Heart right ventricle (tissue), 16 donors: ENCODE data around the gene PNRC2. TPM values are rescaled to one million over a fixed set of nuclear protein-coding genes. Genes with fewer than 3 reads are reported as not detected.

Experiments
- ATAC-seq, 8 donors: fragments of 200-7000 bp; cut with Tn5 transposase; one replicate each; pipeline ENCODE4 v1.9.1; 2020; ENCODE audit warnings: mild to moderate bottlenecking in 8 of 8, moderate library complexity in 8 of 8, moderate number of reproducible peaks in 1 of 8
- DNase-seq, 2 donors: peaks; one replicate each; pipeline ENCODE4 v3.0.0-alpha.2; 2020
- H3K27ac ChIP-seq, 10 donors: fragments of 200-600 bp; sonication (generic) in 2 of 10; one replicate each; pipeline versions ENCODE4 v1.5.0 to v1.8.0; 2020 to 2022; ENCODE audit warnings: mild to moderate bottlenecking in 3 of 10
- H3K27me3 ChIP-seq, 7 donors: fragments of 200-600 bp; one replicate each; pipeline ENCODE4 v1.8.0; 2021 to 2022; ENCODE audit warnings: mild to moderate bottlenecking in 2 of 7
- H3K36me3 ChIP-seq, 9 donors: fragments of 200-600 bp; sonication (generic) in 1 of 9; one replicate each; pipeline versions ENCODE4 v1.5.0 to v1.8.0; 2020 to 2022; ENCODE audit warnings: mild to moderate bottlenecking in 2 of 9
- H3K4me1 ChIP-seq, 9 donors: fragments of 200-600 bp; sonication (generic) in 1 of 9; one replicate each; pipeline versions ENCODE4 v1.5.0 to v1.8.0; 2020 to 2022; ENCODE audit warnings: mild to moderate bottlenecking in 4 of 9
- H3K4me3 ChIP-seq, 10 donors: fragments of 200-600 bp; sonication (generic) in 2 of 10; one replicate each; pipeline versions ENCODE4 v1.5.0 to v1.8.0; 2020 to 2022; ENCODE audit warnings: mild to moderate bottlenecking in 7 of 10, moderate library complexity in 2 of 10
- H3K9me3 ChIP-seq, 11 donors: fragments of 200-600 bp in 10 of 11; sonication (generic) in 2 of 11; one replicate each; pipeline versions ENCODE4 v1.5.0 to v1.8.0; 2013 to 2022; ENCODE audit warnings: mild to moderate bottlenecking in 2 of 11, control low read depth in 1 of 11, moderate library complexity in 1 of 11
- CTCF ChIP-seq, 9 donors: fragments of 200-600 bp; sonication (generic) in 2 of 9; IDR thresholded peaks; one replicate each; pipeline versions ENCODE4 v1.5.0 to v1.8.0; 2021 to 2022; ENCODE audit warnings: antibody characterized with exemption in 9 of 9, mild to moderate bottlenecking in 5 of 9, moderate library complexity in 1 of 9
- WGBS, 2 donors: extraction: QIAGEN DNeasy Blood & Tissue Kit; methylation state at CpG; one replicate each; pipeline ENCODE4 v1.1.7; 2013; ENCODE audit warnings: inconsistent platforms in 1 of 2; 5-methylcytosine and 5-hydroxymethylcytosine counted together
- intact Hi-C, 10 donors: fragments of 100-400 bp; cut with DNase I; formaldehyde crosslinking; loops; one replicate each; pipeline versions ENCODE4 v1.11.1 to v1.14.2; 2022
- polyA plus RNA-seq, 2 donors: library from polyadenylated mRNA; stranded (reverse); fragments of 200-250 nt; gene quantifications; one replicate each; pipeline ENCODE4 v1.2.3, GENCODE V29; 2013
- total RNA-seq, 10 donors: library from RNA; stranded (reverse); fragmentation: NEBNext Ultra II Directional in 3 of 10; extraction: Animal tissue kit (Norgen Biotek cat#: 25700) in 3 of 10; gene quantifications; one replicate each; pipeline versions ENCODE4 v1.2.1 to v1.2.4, GENCODE V29; 2021 to 2023
- donor health status: Arrhythmogenic right ventricular cardiomyopathy.
- donor health status: ischemic (EF 13 %, LVEDD 7.1; RV severe dilation, severe dysfunction).
- donor health status: healthy with polysubstance abuse.
- donor health status: DM: no; HTN: yes; CAD: no.
- donor health status: DM: no; HTN: no; CAD: no.
- donor health status: ischemic (EF 25% LVEDD 6.9; RV normal size, moderate dysfunction).
- donor health status: ischemic (EF 25% LVEDD 5.7; RV mildly dilated, moderate dysfunction).
- donor health status: healthy.
- donor health status: DM: yes; HTN: yes; CAD: no.
- donor health status: Ischemic cardiomyopathy.
- donor health status: ischemic (EF 35%, LVEDD 5.7; RV mildly dilated, moderate dysfunction).
- donor health status: nonischemic (EF 11% LVEDD 7.7; RV severe dilation, severe dysfunction).
- donor health status: DM: yes; HTN: yes; CAD: no.
- donor health status: PGD.
- donor health status: ischemic (EF 29% LVEDD 5.4; RV normal size, mild dysfunction).
- donor health status: nonischemic (EF 23%, LVEDD 6.1; RV moderate dilation, normal function).

The PNRC2 gene
- total and polyA plus RNA-seq, 12 donors, result 58.4 to 129 (median 83.2) TPM

GRCh38 chr1:23978805-23979204, 19.2 kb downstream of the PNRC2 start:
- peak overlapping the region; percentile 64 to 96 (median 86) for H3K4me3 ChIP-seq
- 1 to 2% methylated on average over 4 of the region's 4 CpGs for WGBS, 2 donors
- peaks cover 0 to 46% (median 8%) of the 10 kb centered on the region in 9 donors for H3K36me3 ChIP-seq
- no peak for DNase-seq
- ATAC-seq, result no peak
- H3K9me3 ChIP-seq, result no peaks in the 10 kb centered on the region
- H3K27ac ChIP-seq, result peak overlapping the region in 8 of 10 donors; percentile 94 to 99 (median 96)
- TF ChIP-seq CTCF (IDR thresholded peaks at IDR 0.05), result no peak
- peaks cover 4 to 62% (median 50%) of the 10 kb centered on the region in 9 donors for H3K4me1 ChIP-seq
- no peaks in the 10 kb centered on the region for H3K27me3 ChIP-seq
- intact Hi-C loops, result loop anchor here in 6 of 10 donors (2.0 to 5.0 kb wide), 5 partner anchors 18 to 50 kb away; no protein-coding TSS in a partner anchor

DNA sequence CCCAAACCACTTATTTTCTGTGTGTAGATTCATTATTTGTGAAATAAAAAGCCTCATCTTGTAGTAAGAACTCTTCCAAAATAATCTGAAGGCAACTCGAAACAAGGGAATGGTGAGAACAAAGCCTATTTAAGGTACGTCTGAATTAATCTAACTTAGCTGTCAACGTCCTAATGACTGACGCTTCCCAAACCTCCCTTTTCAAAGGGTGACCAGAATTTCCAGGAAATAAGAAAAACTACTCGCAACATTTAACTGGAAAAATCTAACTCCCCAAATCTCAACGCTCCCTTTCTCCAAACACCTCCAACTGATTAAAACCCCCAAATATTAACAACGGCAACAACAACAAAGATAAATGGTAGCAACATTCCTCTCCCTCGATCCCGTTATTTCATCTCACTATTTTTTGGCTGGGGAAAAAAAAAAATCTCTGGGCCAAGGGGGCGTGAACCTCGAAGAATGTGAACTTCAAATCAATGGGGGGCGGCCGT, 19.8 kb downstream of the PNRC2 start:
- peak overlapping the region; percentile 63 to 99 (median 96) for H3K27ac ChIP-seq
- WGBS, 2 donors, result 0% methylated on average over 13 of the region's 13 CpGs
- intact Hi-C loops, result loop anchor here in 6 of 10 donors (2.0 to 5.0 kb wide), 5 partner anchors 19 to 49 kb away; no protein-coding TSS in a partner anchor
- peaks cover 0 to 39% (median 5%) of the 10 kb centered on the region in 9 donors for H3K36me3 ChIP-seq
- H3K4me1 ChIP-seq, result peaks cover 4 to 56% (median 50%) of the 10 kb centered on the region in 9 donors
- H3K4me3 ChIP-seq, result peak overlapping the region; percentile 64 to 96 (median 86)
- H3K27me3 ChIP-seq, result no peaks in the 10 kb centered on the region
- ATAC-seq (peak in 1 of 8 donors; percentile 17), DNase-seq (no peak)
- TF ChIP-seq CTCF (IDR thresholded peaks at IDR 0.05), result no peak
- H3K9me3 ChIP-seq, result no peaks in the 10 kb centered on the region

GRCh38 chr1:23979881-23980727, 20.5 kb downstream of the PNRC2 start, which contains the start of gene SRSF10:
Gene SRSF10 (minus strand): TSS chr1:23980327. CDS start chr1:23980255, 72 bp downstream.
- Histone ChIP-seq H3K4me1 (peaks cover 4 to 57% (median 49%) of the 10 kb centered on the region in 9 donors), H3K27ac (peak within 1 kb of the TSS; percentile 63 to 99 (median 96)), H3K27me3 (no peaks in the 10 kb centered on the region), H3K9me3 (no peaks in the 10 kb centered on the region), H3K4me3 (peak within 1 kb of the TSS; percentile 64 to 96 (median 86)), H3K36me3 (peaks cover 0 to 33% (median 0%) of the 10 kb centered on the region in 9 donors)
- ATAC-seq, result peak; percentile 99 to 100 (median 99)
- peak; percentile 98 for DNase-seq
- 1% methylated on average over 84 of the region's 84 CpGs for WGBS, 2 donors
- peak in 8 of 9 donors; percentile 18 to 81 (median 35) for TF ChIP-seq CTCF (IDR thresholded peaks at IDR 0.05)
- intact Hi-C loops, result loop anchor here (1.0 to 5.0 kb wide), 10 partner anchors 19 to 49 kb away; no protein-coding TSS in a partner anchor

- H3K4me1 ChIP-seq, result peaks cover 4 to 51% (median 43%) of the 10 kb centered on the region in 9 donors
- TF ChIP-seq CTCF (IDR thresholded peaks at IDR 0.05), result no peak
- intact Hi-C loops, result loop anchor here in 6 of 10 donors (1.0 to 5.0 kb wide), 5 partner anchors 34 to 48 kb away; no protein-coding TSS in a partner anchor
- peak overlapping the region; percentile 53 to 99 (median 96) for H3K27ac ChIP-seq
- no peaks in the 10 kb centered on the region for H3K9me3 ChIP-seq
- no peak for DNase-seq
- peaks cover 0 to 27% (median 0%) of the 10 kb centered on the region in 9 donors for H3K36me3 ChIP-seq
- 50 to 52% methylated on average over 6 of the region's 6 CpGs for WGBS, 2 donors
- ATAC-seq, result peak in 4 of 8 donors; percentile 5 to 28 (median 9)
- H3K27me3 ChIP-seq, result no peaks in the 10 kb centered on the region
- H3K4me3 ChIP-seq, result peak overlapping the region in 9 of 10 donors; percentile 64 to 96 (median 87)
Measured at GRCh38 chr1:23980728-23981070, 21.1 kb downstream of the PNRC2 start.
